Hematopoietic multipotent progenitor cell treated with erythropoietin and hydrocortisone succinate and interleukin-3 and kit ligand, for 8 days (in vitro differentiated cells): ENCODE data around the gene KCNC1.
A peak's percentile ranks its signal among the peaks of the same experiment; 100 is the strongest.

Experiments used
- DNase-seq: peaks from one replicate; pipeline ENCODE4 v3.0.0-alpha.2; 2015

Gene KCNC1

GRCh38 chr11:17760102-17761029 lies 25.8 kb downstream of the KCNC1 start:
- peak; percentile 64 for DNase-seq

GRCh38 chr11:17762309-17762974 lies 27.9 kb downstream of the KCNC1 start:
- peak; percentile 3 for DNase-seq

GRCh38 chr11:17763244-17763643 lies 28.7 kb downstream of the KCNC1 start:
- DNase-seq, result no peak

- no peak for DNase-seq
Observed at GRCh38 chr11:17763703-17764102, 29.1 kb downstream of the KCNC1 start.

GRCh38 chr11:17764446-17765218 lies 30.1 kb downstream of the KCNC1 start:
- no peak for DNase-seq

GRCh38 chr11:17765356-17766072 lies 30.9 kb downstream of the KCNC1 start:
- DNase-seq, result peak; percentile 9

- no peak for DNase-seq
Observed at GRCh38 chr11:17766073-17766359, 31.4 kb downstream of the KCNC1 start.

- peak; percentile 10 for DNase-seq
Observed at GRCh38 chr11:17766590-17766989, 32.0 kb downstream of the KCNC1 start.

GRCh38 chr11:17767301-17767885 lies 32.8 kb downstream of the KCNC1 start:
- no peak for DNase-seq

GRCh38 chr11:17767914-17768313 lies 33.3 kb downstream of the KCNC1 start:
- no peak for DNase-seq

- DNase-seq, result no peak
Observed at GRCh38 chr11:17768547-17768946, 34.0 kb downstream of the KCNC1 start.

- no peak for DNase-seq
Observed at GRCh38 chr11:17769218-17769617, 34.6 kb downstream of the KCNC1 start.

- DNase-seq, result peak; percentile 56
Observed at GRCh38 chr11:17770048-17770652, 35.6 kb downstream of the KCNC1 start.

GRCh38 chr11:17770917-17771316 lies 36.3 kb downstream of the KCNC1 start:
- no peak for DNase-seq

- DNase-seq, result no peak
Observed at GRCh38 chr11:17771415-17771814, 36.8 kb downstream of the KCNC1 start.

GRCh38 chr11:17771841-17772401 lies 37.3 kb downstream of the KCNC1 start:
- DNase-seq, result no peak

- DNase-seq, result no peak
Observed at GRCh38 chr11:17772704-17773600, 38.4 kb downstream of the KCNC1 start.

- no peak for DNase-seq
Observed at GRCh38 chr11:17773674-17774073, 39.1 kb downstream of the KCNC1 start.

- no peak for DNase-seq
Observed at GRCh38 chr11:17774232-17775034, 39.9 kb downstream of the KCNC1 start.

- DNase-seq, result no peak
Observed at GRCh38 chr11:17775035-17775348, 40.4 kb downstream of the KCNC1 start.
